K562 (cell line): ENCODE data around the gene RIPK4. TPM values are rescaled to one million over a fixed set of nuclear protein-coding genes. Genes with fewer than 3 reads are reported as not detected.

ENCODE experiments used
- OTX1 ChIP-seq: fragments of 450-650 bp; formaldehyde crosslinking; IDR thresholded peaks from 2 replicates; pipeline ENCODE4 v1.4.0; 2022; ENCODE audit warnings: mild to moderate bottlenecking
- POLR2B ChIP-seq: fragments of 450-650 bp; IDR thresholded peaks from 2 replicates; pipeline ENCODE4 v1.6.1; 2018; ENCODE audit warnings: low read depth; ENCODE audit not compliant: partially characterized antibody
- RBM39 ChIP-seq: fragments of 200-400 bp; formaldehyde crosslinking; optimal IDR thresholded peaks from 2 replicates; pipeline ENCODE3; 2018; ENCODE audit warnings: low read depth, low read length
- polyA plus RNA-seq, 8 experiments: library from polyadenylated mRNA; depleted of rRNA in 4 of 8; stranded (reverse) in 5 of 8; unstranded in 3 of 8; fragments of >200 nt; fragmentation: Nextera tagmentation in 2 of 8; fragmentation: Illumina TruSeq in 1 of 8; extraction: Ambion mirVana in 2 of 8; extraction: Trizol in 1 of 8; gene quantifications; 2 replicates each; pipeline versions ENCODE4 v1.2.1 to v1.2.3, GENCODE V29; 2011 to 2014; ENCODE audit warnings: inconsistent platforms in 1 of 8, missing spikeins in 1 of 8
- total RNA-seq, 7 experiments: library from RNA; depleted of rRNA in 6 of 7; stranded (reverse); fragments of >200 nt in 6 of 7; fragmentation: Illumina TruSeq in 2 of 7; extraction: Trizol in 2 of 7; gene quantifications; 2 replicates each; pipeline versions ENCODE4 v1.2.1 to v1.2.3, GENCODE V29; 2011 to 2021; ENCODE audit warnings: low replicate concordance in 1 of 7
- TF ChIP-seq, protein P1 (sequence below): sonication (generic); formaldehyde crosslinking; IDR thresholded peaks from 2 replicates; pipeline ENCODE4 v1.8.1; 2023; ENCODE audit warnings: missing genetic modification reagents, mild to moderate bottlenecking, borderline replicate concordance
- TF ChIP-seq, protein P2 (sequence below): sonication (generic); formaldehyde crosslinking; IDR thresholded peaks from 2 replicates; pipeline ENCODE4 v1.8.0; 2022; ENCODE audit warnings: mild to moderate bottlenecking, missing genetic modification reagents

The RIPK4 gene
- total and polyA plus RNA-seq, 9 of the 15 experiments (the other 6 are each of a cell fraction or from before 2014, with no cell fraction given) = not detected

DNA sequence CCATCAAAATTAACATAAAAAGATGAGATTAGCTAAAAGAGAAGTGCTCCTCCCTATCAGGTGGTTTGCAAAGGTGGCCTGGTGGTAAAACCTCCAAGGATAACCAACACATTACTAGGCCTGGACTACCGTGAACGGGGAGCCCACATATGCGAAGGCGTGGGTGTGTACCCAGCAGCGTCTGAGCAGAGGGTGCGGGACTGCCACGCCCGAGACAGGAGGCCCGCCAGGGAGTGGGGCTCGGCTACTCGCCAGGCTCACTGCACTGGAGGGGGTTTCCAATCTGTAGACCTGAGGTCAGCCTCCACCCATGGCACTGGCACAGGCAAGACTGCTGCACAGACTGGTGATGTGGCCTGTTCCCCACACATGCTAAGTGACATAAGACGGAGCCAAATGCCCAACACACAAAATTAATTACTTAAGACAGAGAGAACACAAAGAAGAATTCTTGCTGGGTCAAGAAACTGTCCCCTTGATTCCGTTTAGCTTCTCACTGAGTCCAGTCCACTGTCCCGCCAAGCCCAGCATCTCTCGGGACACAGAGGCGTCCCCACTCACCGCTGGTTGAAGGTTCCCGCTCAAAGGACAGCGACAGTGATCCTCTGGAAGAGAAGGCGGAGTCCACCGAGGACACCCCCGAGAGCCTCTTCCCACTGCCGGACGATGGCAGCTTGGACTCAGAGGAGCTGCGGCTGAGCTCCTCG is 23.4 kb downstream of the RIPK4 start (continued):
- TF ChIP-seq, protein P1, sequence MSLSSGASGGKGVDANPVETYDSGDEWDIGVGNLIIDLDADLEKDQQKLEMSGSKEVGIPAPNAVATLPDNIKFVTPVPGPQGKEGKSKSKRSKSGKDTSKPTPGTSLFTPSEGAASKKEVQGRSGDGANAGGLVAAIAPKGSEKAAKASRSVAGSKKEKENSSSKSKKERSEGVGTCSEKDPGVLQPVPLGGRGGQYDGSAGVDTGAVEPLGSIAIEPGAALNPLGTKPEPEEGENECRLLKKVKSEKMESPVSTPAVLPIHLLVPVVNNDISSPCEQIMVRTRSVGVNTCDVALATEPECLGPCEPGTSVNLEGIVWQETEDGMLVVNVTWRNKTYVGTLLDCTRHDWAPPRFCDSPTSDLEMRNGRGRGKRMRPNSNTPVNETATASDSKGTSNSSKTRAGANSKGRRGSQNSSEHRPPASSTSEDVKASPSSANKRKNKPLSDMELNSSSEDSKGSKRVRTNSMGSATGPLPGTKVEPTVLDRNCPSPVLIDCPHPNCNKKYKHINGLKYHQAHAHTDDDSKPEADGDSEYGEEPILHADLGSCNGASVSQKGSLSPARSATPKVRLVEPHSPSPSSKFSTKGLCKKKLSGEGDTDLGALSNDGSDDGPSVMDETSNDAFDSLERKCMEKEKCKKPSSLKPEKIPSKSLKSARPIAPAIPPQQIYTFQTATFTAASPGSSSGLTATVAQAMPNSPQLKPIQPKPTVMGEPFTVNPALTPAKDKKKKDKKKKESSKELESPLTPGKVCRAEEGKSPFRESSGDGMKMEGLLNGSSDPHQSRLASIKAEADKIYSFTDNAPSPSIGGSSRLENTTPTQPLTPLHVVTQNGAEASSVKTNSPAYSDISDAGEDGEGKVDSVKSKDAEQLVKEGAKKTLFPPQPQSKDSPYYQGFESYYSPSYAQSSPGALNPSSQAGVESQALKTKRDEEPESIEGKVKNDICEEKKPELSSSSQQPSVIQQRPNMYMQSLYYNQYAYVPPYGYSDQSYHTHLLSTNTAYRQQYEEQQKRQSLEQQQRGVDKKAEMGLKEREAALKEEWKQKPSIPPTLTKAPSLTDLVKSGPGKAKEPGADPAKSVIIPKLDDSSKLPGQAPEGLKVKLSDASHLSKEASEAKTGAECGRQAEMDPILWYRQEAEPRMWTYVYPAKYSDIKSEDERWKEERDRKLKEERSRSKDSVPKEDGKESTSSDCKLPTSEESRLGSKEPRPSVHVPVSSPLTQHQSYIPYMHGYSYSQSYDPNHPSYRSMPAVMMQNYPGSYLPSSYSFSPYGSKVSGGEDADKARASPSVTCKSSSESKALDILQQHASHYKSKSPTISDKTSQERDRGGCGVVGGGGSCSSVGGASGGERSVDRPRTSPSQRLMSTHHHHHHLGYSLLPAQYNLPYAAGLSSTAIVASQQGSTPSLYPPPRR (CRISPR knock-in tag) = no peak
- TF ChIP-seq, protein P2, sequence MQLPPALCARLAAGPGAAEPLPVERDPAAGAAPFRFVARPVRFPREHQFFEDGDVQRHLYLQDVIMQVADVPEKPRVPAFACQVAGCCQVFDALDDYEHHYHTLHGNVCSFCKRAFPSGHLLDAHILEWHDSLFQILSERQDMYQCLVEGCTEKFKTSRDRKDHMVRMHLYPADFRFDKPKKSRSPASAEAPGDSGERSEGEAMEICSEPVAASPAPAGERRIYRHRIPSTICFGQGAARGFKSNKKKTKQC (CRISPR knock-in tag) = no peak
- TF ChIP-seq OTX1 = no peak
- TF ChIP-seq RBM39 = no peak
- TF ChIP-seq POLR2B = no peak
